Endothelial cell of umbilical vein (primary cell): ENCODE results near the gene MED12L. TPM values are rescaled to one million over a fixed set of nuclear protein-coding genes. Genes with fewer than 3 reads are reported as not detected.

Source experiments
- BruUV-seq: library from RNA; stranded (reverse); fragments of 400-500 nt; replicated peaks from 2 replicates; lab custom pipeline; 2021; lab: Mats Ljungman, UMichigan
- CTCF ChIA-PET: fragments of 300-600, 350-600 bp; sonication (Branson Sonifier 250); formaldehyde crosslinking; loops from one replicate; lab custom pipeline; 2021; ENCODE audit warnings: antibody characterized with exemption, inconsistent platforms; lab: Charles Lee
- POLR2A ChIA-PET: fragments of 300-600, 350-600 bp; sonication (Branson Sonifier 250); formaldehyde crosslinking; loops from one replicate; lab custom pipeline; 2021; ENCODE audit warnings: antibody characterized with exemption, inconsistent platforms; lab: Charles Lee
- DNase-seq: peaks from one replicate; pipeline ENCODE4 v3.0.0-alpha.2; 2011; ENCODE audit warnings: low read depth, low spot score
- FAIRE-seq: peaks from 2 replicates; lab custom pipeline; 2011; peaks lifted over from hg19 to GRCh38; lab: Jason Lieb, UNC
- H2AFZ ChIP-seq: 2 replicates; pipeline ENCODE4 v1.6.0; 2012; ENCODE audit warnings: low read depth, low read length, control low read depth, inconsistent platforms
- H3K27ac ChIP-seq: 2 replicates; pipeline ENCODE4 v1.5.1; 2011; ENCODE audit warnings: low read depth, mild to moderate bottlenecking, control low read depth, low read length, moderate library complexity; ENCODE audit not compliant: insufficient read depth
- H3K27me3 ChIP-seq, 2 experiments: 2 replicates each; pipeline versions ENCODE4 v1.6.0 to v1.6.1; 2011; ENCODE audit warnings: low read length in 2 of 2, mixed read lengths in 1 of 2; ENCODE audit not compliant: control insufficient read depth in 2 of 2, insufficient read depth in 2 of 2
- H3K36me3 ChIP-seq, 2 experiments: 2 replicates in 1 of 2; 3 replicates in 1 of 2; pipeline ENCODE4 v1.5.1; 2011; ENCODE audit warnings: low read length in 2 of 2, mild to moderate bottlenecking in 1 of 2, moderate library complexity in 1 of 2; ENCODE audit not compliant: control insufficient read depth in 2 of 2, insufficient read depth in 2 of 2; ENCODE audit errors: extremely low read depth in 1 of 2
- H3K4me1 ChIP-seq: 3 replicates; pipeline ENCODE4 v1.5.1; 2011; ENCODE audit warnings: mild to moderate bottlenecking, low read length; ENCODE audit not compliant: control insufficient read depth, insufficient read depth; ENCODE audit errors: extremely low read depth
- H3K4me2 ChIP-seq: 2 replicates; pipeline ENCODE4 v1.6.1; 2011; ENCODE audit warnings: low read length, control low read depth, mixed read lengths; ENCODE audit not compliant: insufficient read depth
- H3K4me3 ChIP-seq, 3 experiments: fragments of 200-600 bp in 1 of 3; sonication (generic), shearing (Covaris generic) in 1 of 3; replicated peaks in 1 of 3; 2 replicates each; pipeline ENCODE4 v1.5.1; 2011 to 2016; ENCODE audit warnings: control low read depth in 3 of 3, low read length in 3 of 3, mild to moderate bottlenecking in 2 of 3, inconsistent platforms in 1 of 3, low read depth in 1 of 3, moderate library complexity in 1 of 3; ENCODE audit not compliant: insufficient read depth in 1 of 3
- H3K79me2 ChIP-seq: 2 replicates; pipeline ENCODE4 v1.6.0; 2012; ENCODE audit warnings: low read length, inconsistent platforms; ENCODE audit not compliant: control insufficient read depth, insufficient read depth
- H3K9ac ChIP-seq: replicated peaks from 2 replicates; pipeline ENCODE3; 2011; ENCODE audit warnings: low read length, control low read depth; ENCODE audit not compliant: insufficient read depth; ENCODE audit errors: extremely low read depth
- H3K9me1 ChIP-seq: replicated peaks from 3 replicates; pipeline ENCODE4 v1.6.0; 2011; ENCODE audit warnings: mild to moderate bottlenecking, low read length; ENCODE audit not compliant: control insufficient read depth, insufficient read depth; ENCODE audit errors: extremely low read depth
- H3K9me3 ChIP-seq: replicated peaks from 2 replicates; pipeline ENCODE4 v1.5.1; 2012; ENCODE audit warnings: low read length, inconsistent platforms; ENCODE audit not compliant: control insufficient read depth, insufficient read depth
- H4K20me1 ChIP-seq: replicated peaks from 2 replicates; pipeline ENCODE3; 2011; ENCODE audit warnings: mild to moderate bottlenecking, low read length; ENCODE audit not compliant: control insufficient read depth, insufficient read depth; ENCODE audit errors: extremely low read depth
- CTCF ChIP-seq, 2 donors: IDR thresholded peaks; 1 replicate in 1 of 2; 2 replicates in 1 of 2; pipeline ENCODE4 v1.5.1; 2011; ENCODE audit warnings: low read length in 2 of 2, mild to moderate bottlenecking in 2 of 2, moderate library complexity in 2 of 2, control low read depth in 1 of 2, inconsistent platforms in 1 of 2, low read depth in 1 of 2; ENCODE audit not compliant: insufficient read depth in 1 of 2; ENCODE audit errors: extremely low read depth in 1 of 2
- EZH2 ChIP-seq: IDR thresholded peaks from 2 replicates; pipeline ENCODE4 v1.6.1; 2012; ENCODE audit warnings: borderline replicate concordance, low read depth, mild to moderate bottlenecking, moderate library complexity, low read length, inconsistent platforms; ENCODE audit not compliant: severe bottlenecking
- FOS ChIP-seq: IDR thresholded peaks from 2 replicates; pipeline ENCODE4 v1.6.1; 2011; ENCODE audit warnings: mild to moderate bottlenecking, low read length, moderate library complexity, borderline replicate concordance; ENCODE audit not compliant: insufficient read depth
- GATA2 ChIP-seq: IDR thresholded peaks from 2 replicates; pipeline ENCODE4 v1.7.0; 2011; ENCODE audit warnings: low read depth, mild to moderate bottlenecking, moderate library complexity, mixed read lengths, low read length; ENCODE audit not compliant: insufficient read length, insufficient read depth
- JUN ChIP-seq: IDR thresholded peaks from 2 replicates; pipeline ENCODE4 v1.6.1; 2011; ENCODE audit warnings: borderline replicate concordance, low read depth; ENCODE audit not compliant: insufficient read length, insufficient read depth
- MYC ChIP-seq: IDR thresholded peaks from one replicate; pipeline ENCODE4 v1.6.1; 2011; ENCODE audit warnings: mild to moderate bottlenecking, low read depth, low read length
- POLR2A ChIP-seq: IDR thresholded peaks from 2 replicates; pipeline ENCODE4 v1.6.1; 2012; ENCODE audit warnings: low read depth, mild to moderate bottlenecking, control low read depth, low read length
- POLR2AphosphoS5 ChIP-seq: IDR thresholded peaks from 2 replicates; pipeline ENCODE4 v1.6.1; 2012; ENCODE audit warnings: low read depth, mild to moderate bottlenecking, control low read depth, low read length, moderate library complexity; ENCODE audit not compliant: insufficient read depth
- dilution Hi-C: fragments of 300-500 bp; cut with MboI; formaldehyde crosslinking; loops from one replicate; pipeline ENCODE4 v1.15.0; 2019; ENCODE audit warnings: low sequenced_read_pairs; ENCODE audit not compliant: extremely low pct_ligation_motif_present
- intact Hi-C: fragments of 100-400 bp; cut with micrococcal nuclease; formaldehyde crosslinking; loops from one replicate; pipeline ENCODE4 v1.10.0; 2022
- polyA plus RNA-seq, 4 experiments: library from polyadenylated mRNA; depleted of rRNA in 3 of 4; stranded (reverse) in 3 of 4; unstranded in 1 of 4; fragments of >200 nt; gene quantifications; 2 replicates each; pipeline versions ENCODE4 v1.2.1 to v1.2.3, GENCODE V29; 2011 to 2012; ENCODE audit warnings: missing spikeins in 1 of 4
- total RNA-seq: library from RNA; stranded (reverse); gene quantifications from 2 replicates; pipeline ENCODE4 v1.2.3, GENCODE V29; 2021
- TF ChIP-seq, protein P1 (sequence below): IDR thresholded peaks from 2 replicates; pipeline ENCODE4 v1.6.1; 2011; ENCODE audit not compliant: insufficient read depth, insufficient read length

Gene MED12L
- total and polyA plus RNA-seq, 2 donors (not counting 3 experiments of a cell fraction or from before 2014, with no cell fraction given): 0.03 to 0.27 TPM

DNA sequence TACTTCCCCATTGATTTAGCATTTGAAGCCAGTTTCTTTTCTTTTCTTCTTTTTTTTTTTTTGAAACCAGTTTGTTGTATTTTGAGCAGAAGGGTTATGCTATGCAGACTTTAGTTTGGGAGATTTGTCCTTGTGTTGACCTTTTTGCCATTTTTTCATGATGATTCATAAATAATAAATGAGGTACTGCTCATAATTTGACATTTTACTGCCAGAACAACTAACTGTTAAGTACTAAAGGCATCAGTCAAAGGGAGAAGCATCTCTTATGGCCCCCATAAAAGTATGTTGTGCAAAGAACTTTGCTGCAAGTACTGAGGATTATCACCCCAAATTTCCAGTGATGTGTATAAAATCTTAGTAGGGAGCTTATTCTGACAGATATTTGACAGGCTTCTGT is 232.8 kb downstream of the MED12L start:
- Histone ChIP-seq H2AFZ (no peak overlapping the region), H4K20me1 (no peaks in the 10 kb centered on the region), H3K27me3 (no peaks in the 10 kb centered on the region), H3K4me3 (no peak overlapping the region), H3K27ac (no peak overlapping the region), H3K9me1 (no peaks in the 10 kb centered on the region), H3K79me2 (no peaks in the 10 kb centered on the region), H3K9me3 (no peaks in the 10 kb centered on the region), H3K4me2 (no peak overlapping the region), H3K4me1 (no peaks in the 10 kb centered on the region), H3K36me3 (no peaks in the 10 kb centered on the region), H3K9ac (no peak overlapping the region)
- CTCF ChIA-PET: no interaction called here
- TF ChIP-seq MYC: no peak
- TF ChIP-seq CTCF (IDR thresholded peaks at IDR 0.05; ENCODE audit: extremely low read depth in 1 of 2, insufficient read depth in 1 of 2, low read depth in 1 of 2, low read length in 2 of 2): no peak
- TF ChIP-seq JUN: no peak
- TF ChIP-seq POLR2A: no peak
- TF ChIP-seq EZH2: no peak
- no peak for TF ChIP-seq POLR2AphosphoS5
- TF ChIP-seq FOS: no peak
- TF ChIP-seq, protein P1, sequence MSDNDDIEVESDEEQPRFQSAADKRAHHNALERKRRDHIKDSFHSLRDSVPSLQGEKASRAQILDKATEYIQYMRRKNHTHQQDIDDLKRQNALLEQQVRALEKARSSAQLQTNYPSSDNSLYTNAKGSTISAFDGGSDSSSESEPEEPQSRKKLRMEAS: no peak
- no peak for TF ChIP-seq GATA2
- BruUV-seq: no TSS peak
- dilution Hi-C loops (no loop called here), intact Hi-C loops (no loop called here)
- DNase-seq (no peak), FAIRE-seq (no peak)
- POLR2A ChIA-PET: no interaction called here
